ENCODE measurements around the gene CTSG.
"Not testable (repeated sequence)": the region's sequence is repeated elsewhere in the genome, so short reads cannot be mapped to it uniquely, and the experiment has no call there.

The CTSG gene, protein sequence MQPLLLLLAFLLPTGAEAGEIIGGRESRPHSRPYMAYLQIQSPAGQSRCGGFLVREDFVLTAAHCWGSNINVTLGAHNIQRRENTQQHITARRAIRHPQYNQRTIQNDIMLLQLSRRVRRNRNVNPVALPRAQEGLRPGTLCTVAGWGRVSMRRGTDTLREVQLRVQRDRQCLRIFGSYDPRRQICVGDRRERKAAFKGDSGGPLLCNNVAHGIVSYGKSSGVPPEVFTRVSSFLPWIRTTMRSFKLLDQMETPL

DNA sequence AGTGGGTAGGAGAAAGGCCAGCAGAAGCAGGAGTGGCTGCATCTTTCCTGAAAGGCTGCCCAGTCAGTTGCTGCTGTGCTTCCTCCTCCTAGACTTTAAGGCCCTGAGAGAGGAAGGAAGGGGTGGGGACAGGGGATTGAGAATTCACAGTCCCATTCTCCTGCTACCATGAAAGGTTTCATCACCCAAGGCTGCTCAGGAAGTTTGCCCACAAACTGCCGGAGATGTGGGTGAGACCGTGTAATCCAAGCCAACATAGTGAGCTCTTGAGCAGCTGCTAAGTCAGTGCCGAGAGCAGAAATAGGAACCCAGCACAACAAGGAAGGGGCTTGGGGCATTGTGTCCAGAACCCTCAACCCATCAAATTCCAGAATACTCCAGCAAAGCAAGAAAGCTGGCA, at the start of gene CTSG:
Gene CTSG (minus strand): TSS at position 69 of the 400 bp plus-strand sequence. CDS start 27 bp downstream, at position 42.
- DNase-seq: no peak

DNA sequence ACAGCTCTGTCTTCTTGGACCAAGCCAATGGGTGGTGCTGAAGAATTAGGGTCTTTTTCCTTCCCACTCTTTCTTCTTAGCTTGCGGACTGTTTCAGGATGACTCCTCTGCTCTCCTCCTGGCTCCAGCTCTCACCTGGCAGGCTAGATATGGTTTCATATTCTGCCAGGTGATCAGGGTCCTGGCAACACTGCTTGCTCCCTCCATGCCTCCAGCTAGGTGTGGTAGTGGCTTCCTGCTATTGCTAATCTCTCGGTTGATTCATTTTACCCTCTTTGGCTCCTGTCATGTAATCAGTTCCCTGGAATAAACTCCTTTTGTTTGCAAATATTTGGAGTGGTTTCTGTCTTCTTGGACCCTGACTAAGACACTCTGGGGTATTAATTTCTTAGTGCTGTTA, 37.7 kb upstream of the CTSG start:
- DNase-seq: no peak

DNA sequence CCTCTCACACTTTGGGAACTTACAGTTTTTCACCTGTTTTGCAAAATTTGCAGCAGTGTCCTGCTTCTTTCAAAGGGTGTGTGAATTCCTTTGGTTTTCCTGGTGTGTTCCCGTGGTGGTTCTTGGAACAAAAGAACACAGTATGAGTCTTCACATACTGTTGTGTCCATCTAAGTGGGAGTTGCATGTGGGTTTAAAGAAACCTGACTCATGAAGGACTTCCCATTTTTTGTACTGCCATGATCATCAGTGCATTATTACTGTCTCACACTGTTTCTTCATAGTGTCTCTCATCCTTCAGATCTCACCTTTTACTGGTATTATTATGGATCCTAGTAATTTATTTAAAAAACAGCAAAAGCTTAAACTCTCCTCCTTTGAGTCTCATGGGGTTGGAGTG, 37.2 kb upstream of the CTSG start:
- DNase-seq: no peak

DNA sequence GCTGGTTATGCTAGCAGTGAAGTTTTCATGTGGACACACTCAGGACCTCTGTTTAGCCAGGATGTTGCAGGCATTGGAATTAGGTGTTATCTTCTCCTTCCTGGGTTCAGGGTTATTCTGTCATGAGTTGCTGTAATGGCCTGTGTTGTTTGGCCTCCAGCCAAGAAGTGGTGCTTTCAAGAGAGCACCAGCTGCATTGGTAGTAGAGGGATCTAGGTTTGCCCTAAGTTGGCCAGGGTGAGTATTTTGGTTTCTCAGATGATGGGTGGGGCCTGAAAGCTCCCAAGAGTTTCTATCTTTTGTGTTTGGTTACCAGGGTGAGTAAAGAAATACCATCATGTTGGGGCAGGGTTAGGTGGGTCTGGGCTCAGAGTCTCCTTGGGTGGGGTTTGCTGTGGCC, 36.1 kb upstream of the CTSG start:
- DNase-seq: no peak

DNA sequence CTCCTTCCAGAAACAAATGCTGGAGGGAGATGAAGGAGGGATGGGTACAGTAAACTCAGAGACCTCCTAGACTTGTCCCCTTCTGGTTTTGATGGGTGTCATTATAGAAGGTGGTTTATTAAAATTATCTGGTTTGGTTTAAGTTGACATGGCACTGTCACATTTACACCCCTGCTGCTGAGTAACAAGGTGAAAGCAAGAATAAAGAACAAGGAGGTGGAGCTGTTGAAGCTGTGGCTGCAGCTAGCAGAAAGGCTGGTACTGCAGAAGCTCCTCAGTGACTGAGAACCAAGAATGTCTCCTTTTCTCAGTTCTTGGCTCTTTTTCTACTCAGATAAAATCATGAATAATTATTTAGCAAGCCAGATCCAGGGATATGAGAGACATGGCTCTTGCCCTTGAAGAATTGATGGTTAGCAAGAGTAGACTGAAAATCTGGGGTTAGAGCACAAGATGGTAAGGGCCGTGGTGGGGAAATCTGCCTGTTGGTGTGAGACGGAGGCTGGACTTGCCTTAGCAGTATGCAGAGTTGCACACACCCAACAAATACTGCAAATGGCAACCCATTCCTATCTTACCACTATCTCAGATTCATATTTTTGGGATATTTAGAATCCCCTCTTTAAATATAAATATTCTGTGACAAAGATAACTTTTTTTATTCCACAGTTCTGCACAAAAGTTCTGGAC, 33.8 kb upstream of the CTSG start, which contains the start of gene GZMH:
Gene GZMH (minus strand): TSS at position 31 of the 690 bp plus-strand sequence. CDS start 72 bp downstream, outside the sequence.
- no peak for DNase-seq

DNA sequence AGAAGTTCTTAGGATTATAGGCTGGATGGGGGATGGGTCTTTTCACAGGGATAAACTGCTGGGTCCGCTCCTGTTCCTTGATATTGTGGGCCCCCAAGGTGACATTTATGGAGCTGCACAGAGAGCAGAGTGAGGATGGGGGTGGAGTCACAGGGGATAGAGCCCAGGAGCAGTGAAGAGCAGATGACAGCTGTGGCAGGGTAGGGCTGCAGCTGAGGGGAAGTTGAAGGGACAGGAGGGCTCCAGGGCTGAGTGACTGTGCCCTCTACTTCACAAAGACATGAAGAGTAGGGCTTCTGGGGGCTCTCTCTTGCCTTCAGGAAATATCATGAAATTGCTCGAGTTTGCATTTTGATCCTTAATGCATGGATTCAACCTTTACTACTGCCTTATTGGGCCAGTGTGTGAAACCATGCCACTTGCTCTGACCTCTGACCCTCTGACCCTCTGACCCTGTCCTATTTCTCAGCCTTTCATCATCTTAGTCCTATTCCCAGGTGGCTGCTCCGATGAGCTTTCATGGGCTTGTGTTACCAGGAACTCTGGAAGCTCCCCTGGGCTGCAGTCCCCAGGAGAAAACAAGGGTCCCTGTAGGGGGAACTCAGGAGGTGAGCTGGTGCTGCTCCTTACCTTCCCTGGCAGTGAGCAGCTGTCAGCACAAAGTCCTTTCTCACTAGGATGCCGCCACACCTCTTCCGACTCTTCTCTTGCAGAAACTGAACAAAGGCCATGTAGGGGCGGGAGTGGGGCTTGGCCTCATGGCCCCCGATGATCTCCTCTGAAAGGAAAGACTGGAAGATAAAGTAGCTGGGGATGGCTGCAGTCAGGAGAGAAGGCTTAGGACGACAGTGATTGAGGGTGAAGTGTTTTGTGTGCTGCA, 31.8 kb upstream of the CTSG start:
- no peak for DNase-seq

DNA sequence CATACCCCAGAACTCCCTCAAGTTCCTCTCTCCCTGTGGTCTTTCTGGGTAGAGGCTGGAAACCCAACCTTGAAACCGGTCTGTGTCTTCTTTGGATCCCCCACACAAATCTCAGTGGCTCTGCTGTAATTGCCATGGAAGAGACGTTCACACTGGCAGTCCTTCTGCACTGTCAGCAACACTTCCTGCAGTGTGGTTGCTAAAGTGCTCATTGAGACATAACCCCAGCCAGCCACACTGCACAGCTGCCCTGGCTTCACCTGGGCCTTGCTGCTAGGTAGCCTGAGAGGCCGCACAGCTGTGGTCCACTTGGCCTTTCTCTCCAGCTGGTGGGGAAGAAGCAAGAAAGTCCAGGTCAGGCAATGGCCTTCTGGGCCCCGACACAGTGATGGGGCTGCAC, 31.0 kb upstream of the CTSG start:
- DNase-seq: no peak

DNA sequence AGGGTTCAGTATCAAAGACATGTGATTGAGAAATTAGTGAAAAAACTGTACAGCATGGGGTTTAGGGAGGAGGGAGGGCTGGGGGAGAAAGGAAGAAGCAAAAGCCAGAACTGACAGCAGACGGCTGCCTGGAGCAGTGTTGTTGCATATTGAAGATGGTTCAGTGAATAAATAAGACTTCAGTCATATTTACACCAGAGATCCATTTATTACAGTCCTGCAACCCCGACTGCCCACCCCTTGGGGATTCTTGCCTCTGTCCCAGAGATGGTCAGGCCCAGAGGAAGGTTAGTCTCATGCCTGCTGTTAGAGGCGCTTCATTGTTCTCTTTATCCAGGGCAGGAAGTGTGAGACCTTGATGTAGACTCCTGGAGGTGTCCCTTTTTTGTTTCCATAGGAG, 30.2 kb upstream of the CTSG start:
- no peak for DNase-seq

DNA sequence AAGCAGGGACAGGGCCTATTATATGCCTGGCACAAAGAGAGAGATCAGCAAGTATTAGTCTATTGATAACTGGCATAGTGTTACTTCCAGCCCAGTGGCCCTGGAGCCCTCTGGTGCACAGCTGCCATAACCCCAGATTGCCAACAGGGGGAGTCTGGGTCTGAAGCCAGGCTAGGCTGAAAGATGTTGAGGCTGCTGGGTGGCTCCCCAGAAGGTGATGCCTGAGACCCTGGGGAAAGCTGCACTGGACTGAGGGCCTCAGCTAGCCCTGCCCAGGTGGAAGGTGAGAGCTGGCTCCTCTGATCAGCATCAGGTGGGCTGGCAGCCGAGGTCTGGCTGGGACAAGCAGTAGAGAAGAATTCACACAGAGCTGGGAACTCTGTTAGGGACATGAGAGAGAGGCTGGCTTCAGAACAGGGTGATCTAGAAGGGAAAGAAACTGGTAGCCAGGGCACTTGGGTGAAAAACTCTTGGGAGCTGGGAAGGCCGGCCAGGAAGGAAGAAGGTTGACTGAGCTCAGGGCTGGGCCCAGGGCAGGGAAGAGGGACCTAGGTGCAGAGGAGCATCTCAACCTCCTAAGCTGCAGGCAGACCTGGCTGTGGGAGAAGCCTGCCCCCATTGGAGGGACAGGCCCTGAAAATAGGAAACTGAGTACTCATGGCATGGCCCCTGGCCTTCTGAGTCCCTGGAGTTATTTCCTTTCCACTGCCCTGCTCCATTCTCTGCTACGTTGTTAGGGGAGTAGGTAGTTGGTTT, 29.6 kb upstream of the CTSG start:
- DNase-seq: peak; percentile 33

DNA sequence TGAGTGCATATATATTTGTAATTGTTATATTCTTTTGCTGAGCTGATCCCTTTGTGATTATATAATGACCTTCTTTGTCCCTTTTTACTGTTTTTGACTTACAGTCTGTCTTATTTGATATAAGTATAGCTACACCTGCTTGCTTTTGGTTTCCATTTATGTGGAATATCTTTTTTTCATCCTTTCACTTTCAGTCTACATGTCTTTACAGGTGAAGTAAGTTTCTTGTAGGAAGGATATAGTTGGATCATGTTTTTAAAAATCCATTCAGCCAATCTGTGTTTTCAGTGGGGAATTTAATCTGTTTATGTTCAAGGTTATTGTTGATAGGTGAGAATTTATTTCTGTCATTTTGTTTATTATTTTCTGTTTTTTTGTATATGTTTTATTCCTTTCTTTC, 21.4 kb upstream of the CTSG start:
- DNase-seq: no peak

DNA sequence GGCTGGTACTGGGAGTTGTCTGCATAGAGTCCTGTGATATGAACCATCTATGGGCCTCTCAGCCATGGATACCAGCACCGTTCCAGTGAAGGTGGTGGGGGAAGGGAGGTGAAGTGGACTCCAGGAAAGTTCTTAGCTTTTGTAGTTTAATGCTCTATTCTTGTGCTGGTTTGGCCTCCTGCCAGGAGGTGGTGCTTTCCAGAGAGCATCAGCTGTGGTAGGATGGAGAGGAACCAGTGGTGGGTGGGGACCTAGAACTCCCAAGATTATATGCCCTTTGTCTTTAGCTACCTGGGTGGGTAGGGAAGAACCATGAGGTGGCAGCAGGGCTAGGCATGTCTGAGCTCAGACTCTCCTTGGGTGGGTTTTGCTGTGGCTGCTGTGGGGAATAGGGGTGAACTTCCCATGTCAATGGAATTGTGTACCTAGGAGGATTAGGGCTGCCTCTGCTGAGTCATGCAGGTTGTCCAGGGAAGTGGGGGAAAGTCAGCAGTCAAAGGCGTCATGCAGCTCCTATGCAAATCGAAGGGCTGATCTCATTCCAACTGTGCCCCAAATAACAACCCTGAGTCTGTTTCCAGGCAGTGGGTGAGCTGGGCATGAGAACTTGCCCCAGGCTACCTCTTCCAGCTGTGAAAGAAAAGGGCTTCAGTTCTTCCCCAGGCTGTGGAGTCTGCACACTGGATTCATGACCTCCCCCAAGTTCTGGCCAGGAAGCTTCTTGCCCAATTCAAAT, 19.2 kb upstream of the CTSG start:
- no peak for DNase-seq

DNA sequence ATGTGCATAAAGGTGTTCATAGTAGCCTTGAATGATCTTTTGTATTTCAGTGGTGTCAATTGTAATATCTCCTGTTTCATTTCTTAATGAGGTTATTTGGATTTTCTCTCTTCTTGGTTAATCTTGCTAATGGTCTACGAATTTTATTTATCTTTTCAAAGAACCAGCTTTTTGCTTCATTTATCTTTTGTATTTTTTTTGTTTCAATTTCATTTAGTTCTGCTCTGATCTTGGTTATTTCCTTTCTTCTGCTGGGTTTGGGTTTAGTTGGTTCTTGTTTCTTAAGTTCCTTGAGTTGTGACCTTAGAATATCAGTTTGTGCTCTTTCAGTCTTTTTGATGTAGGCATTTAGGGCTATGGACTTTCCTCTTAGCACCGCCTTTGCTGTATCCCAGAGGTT, 15.0 kb upstream of the CTSG start:
- DNase-seq: not testable (repeated sequence)

DNA sequence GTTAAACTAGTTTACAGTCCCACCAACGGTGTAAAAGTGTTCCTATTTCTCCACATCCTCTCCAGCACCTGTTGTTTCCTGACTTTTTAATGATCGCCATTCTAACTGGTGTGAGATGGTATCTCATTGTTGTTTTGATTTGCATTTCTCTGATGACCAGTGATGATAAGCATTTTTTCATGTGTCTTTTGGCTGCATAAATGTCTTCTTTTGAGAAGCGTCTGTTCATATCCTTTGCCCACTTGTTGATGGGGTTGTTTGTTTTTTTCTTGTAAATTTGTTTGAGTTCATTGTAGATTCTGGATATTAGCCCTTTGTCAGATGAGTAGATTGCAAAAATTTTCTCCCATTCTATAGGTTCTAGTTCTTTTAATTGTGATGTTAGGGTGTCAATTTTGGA, 8.4 kb upstream of the CTSG start:
- not testable (repeated sequence) for DNase-seq

DNA sequence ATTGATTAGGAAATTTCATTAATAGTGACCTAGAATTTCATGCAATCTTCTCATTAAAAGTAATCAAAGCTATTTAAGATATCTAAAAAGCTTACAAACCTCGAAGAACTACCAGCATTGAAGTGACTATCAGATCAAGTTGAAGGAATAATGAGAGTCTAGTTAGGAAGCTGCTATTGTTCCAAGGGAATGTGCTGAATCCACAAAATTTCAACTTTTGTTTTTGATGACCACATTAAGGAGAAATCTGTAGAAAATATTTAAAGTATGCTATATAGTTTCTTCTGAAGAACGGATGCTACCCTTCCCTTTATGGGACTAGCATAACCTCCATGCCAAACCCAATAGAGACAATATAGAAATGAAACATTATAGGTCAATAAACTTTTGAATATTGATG, 2.5 kb upstream of the CTSG start:
- no peak for DNase-seq

DNA sequence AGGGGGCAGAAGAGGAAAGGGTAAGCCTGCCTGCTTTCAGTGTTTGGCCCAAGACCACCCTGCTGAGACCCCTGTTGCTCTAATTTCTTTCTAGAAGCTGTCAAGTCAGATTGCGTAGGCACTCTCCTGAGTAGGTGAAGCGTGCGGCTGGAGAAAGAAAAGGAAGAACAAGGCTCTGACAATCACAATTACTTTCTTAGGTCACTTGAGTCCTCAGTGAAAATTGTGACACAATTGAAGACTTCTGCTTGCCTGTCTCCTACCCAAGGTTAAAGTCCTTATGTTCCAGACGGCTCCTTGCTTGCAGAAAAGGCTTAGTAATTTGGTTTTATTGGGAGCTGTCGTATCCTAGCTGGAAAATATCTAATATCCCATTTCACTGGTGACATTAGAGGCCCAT, 721 bp upstream of the CTSG start:
- DNase-seq: no peak

DNA sequence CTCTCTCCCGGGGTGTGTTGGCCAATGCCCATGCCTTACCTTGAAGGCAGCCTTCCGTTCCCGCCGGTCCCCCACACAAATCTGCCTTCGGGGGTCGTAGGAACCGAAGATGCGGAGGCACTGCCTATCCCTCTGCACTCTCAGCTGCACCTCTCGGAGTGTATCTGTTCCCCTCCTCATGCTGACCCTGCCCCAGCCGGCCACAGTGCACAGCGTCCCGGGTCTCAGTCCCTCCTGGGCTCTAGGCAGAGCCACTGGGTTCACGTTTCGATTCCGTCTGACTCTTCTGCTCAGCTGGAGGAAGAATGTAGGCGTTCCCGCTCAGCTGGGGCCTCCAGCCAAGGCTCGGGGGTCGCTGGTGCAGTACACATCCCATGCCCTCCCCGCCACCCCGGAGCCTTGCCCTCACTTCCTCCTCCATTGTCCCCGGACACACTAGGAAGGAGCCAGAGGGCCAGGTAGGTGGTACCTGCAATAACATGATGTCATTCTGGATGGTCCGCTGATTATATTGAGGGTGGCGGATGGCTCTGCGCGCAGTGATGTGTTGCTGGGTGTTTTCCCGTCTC, 1.8 kb downstream of the CTSG start:
- DNase-seq: no peak

DNA sequence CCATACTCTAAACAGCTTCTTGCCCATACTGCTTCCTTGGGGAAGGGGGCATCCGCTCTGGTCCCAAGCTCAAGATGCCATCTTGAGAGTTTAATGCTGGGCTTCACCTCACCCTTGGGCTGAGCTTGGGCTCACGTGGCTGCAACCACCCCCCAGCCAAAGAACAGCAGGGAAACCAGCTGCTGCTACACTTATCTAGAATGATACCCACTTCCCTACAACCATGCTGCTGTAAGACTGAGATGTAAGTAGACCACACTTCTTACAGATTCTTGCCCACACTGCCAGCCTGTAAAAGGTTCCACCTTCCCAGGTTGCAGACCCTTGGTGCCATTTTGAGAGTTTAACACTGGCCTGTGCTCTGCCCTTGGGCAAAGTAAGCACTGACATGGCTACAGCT, 9.7 kb downstream of the CTSG start:
- DNase-seq: no peak

DNA sequence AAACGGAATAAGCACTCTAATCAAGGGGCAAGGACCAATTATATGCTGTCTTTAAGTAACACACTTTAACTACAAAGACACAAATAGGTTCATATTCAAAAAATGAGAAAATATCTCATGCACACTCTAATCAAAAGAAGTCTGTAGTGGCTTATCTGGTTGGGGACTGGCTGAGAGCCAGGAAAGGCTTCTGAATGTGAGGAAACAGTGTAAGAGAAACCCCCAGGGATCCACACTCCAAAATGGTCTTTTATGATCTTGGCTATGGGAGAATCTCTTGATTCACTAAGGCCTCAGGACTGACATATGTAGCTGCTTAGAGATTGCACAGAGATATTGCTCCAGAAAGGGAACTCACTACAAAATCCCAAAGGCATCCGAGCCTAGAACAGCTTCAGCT, 10.3 kb downstream of the CTSG start:
- DNase-seq: no peak

DNA sequence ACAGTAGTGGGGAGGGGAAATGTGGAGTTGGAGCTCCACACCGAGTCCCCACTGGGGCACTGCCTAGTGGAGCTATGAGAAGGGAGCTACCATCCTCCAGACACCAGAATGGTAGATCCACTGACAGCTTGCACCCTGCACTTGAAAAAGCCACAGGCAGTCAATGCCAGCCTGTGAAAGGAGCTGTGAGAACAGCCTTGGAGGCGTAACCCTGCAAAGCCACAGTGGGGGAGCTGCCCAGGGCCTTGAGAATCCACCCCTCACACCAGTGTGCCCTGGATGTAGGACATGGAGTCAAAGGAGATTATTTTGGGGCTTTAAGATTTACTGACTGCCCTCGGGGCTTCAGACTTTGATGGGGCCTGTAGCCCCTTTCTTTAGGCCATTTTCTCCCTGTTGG, 12.5 kb downstream of the CTSG start:
- DNase-seq: no peak

DNA sequence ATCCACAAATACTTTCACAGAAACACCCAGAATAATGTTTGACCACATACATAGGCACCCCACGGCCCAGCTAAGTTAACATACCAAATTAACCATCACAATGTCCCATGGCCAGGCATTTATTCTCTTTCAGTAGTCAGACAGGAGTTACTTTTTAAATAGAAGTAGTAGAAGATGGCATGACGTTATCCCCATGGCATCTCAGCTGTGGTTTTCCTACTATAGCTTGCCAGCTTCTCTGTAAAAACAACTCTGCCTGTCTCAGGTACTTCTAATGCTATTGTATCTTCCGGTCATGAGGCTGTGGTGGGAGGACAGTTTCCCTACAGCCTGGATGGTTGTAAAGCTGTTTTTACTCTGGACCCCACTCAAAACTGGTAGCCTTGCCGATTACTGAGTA, 19.3 kb downstream of the CTSG start:
- peak; percentile 42 for DNase-seq

DNA sequence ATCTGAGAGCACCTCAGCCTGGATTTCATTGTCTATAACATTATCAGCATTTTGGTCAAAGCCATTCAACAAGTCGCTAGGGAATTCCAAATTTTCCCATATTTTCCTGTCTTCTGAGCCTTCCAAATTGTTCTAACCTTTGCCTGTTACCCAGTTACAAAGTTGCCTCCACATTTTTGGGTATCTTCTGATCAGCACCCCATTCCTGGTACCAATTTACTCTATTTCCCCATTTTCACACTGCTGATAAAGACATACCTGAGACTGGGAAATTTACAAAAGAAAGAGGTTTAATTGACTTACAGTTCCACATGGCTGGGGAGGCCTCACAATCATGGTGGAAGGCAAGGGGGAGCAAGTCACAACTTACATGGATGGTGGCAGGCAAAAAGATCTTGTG, 27.0 kb downstream of the CTSG start:
- not testable (repeated sequence) for DNase-seq

All from EL (cell line).